ENCODE data around the gene TRIM49D1.
"Not testable (repeated sequence)": the region's sequence is repeated elsewhere in the genome, so short reads cannot be mapped to it uniquely, and the experiment has no call there.

The TRIM49D1 gene, protein sequence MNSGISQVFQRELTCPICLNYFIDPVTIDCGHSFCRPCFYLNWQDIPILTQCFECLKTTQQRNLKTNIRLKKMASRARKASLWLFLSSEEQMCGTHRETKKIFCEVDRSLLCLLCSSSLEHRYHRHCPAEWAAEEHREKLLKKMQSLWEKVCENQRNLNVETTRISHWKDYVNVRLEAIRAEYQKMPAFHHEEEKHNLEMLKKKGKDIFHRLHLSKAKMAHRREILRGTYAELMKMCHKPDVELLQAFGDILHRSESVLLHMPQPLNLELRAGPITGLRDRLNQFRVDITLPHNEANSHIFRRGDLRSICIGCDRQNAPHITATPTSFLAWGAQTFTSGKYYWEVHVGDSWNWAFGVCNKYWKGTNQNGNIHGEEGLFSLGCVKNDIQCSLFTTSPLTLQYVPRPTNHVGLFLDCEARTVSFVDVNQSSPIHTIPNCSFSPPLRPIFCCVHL

DNA sequence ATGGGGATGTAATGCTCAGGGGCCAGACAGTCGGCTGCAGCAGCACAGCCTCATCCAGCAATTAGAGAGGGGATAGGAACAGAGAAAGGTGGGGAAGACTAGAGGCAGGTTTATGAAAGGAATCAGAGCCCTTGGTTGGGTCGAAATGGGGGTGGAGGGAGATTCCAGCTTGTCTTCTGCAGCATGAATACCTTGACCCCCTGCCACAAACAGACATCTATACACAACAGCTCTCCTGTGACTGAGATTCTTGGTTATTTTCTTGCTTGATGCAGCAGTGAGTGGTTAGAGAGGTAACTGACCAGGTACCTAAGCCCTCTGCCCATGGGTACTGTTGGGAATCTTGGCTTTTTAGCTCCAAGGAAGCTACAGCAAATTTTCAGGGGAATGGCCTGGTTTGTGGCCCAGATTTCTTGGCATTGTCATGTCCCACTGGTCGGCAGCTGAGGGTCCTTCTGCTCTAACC lies at the start of gene TRIM49D1:
TSS of gene TRIM49D1 (minus strand) at position 51 of the 466 bp plus-strand sequence. CDS start 4,535 bp downstream, outside the sequence.
- no peak for DNase-seq

GRCh38 chr11:89965737-89966136 lies 43.7 kb upstream of the TRIM49D1 start, which contains the start of gene TRIM64:
TSS of gene TRIM64 (plus strand) at chr11:89966037. CDS start at chr11:89968504, 2,467 bp downstream.
- not testable (repeated sequence) for DNase-seq

- DNase-seq: not testable (repeated sequence)
These were observed 38.8 kb upstream of the TRIM49D1 start for GRCh38 chr11:89960833-89961232.

- DNase-seq: not testable (repeated sequence)
These were observed 1.7 kb upstream of the TRIM49D1 start, which contains the start of gene TRIM49D2 for GRCh38 chr11:89923764-89924163. TSS of gene TRIM49D2 (plus strand) at chr11:89924064. CDS start at chr11:89926762, 2,698 bp downstream.

GRCh38 chr11:89900809-89901208 lies 21.2 kb downstream of the TRIM49D1 start:
- not testable (repeated sequence) for DNase-seq

GRCh38 chr11:89893245-89893644 lies 28.8 kb downstream of the TRIM49D1 start:
- not testable (repeated sequence) for DNase-seq

DNA sequence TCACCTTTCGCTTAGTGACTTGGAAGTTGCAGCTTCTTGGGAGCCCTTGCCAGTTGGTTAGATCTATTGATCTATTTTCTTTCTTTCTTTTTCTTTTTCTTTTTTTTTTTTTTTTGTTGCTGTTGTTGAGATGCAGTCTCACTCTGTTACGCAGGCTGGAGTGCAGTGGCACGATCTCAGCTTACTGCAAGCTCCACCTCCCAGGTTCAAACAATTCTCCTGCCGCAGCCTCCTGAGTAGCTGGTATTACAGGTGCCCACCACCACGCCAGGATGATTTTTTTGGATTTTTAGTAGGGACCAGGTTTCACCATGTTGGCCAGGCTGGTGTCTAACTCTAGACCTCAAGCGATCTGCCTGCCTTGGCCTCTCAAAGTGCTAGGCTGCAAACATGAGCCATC lies 44.5 kb downstream of the TRIM49D1 start:
- not testable (repeated sequence) for DNase-seq

DNA sequence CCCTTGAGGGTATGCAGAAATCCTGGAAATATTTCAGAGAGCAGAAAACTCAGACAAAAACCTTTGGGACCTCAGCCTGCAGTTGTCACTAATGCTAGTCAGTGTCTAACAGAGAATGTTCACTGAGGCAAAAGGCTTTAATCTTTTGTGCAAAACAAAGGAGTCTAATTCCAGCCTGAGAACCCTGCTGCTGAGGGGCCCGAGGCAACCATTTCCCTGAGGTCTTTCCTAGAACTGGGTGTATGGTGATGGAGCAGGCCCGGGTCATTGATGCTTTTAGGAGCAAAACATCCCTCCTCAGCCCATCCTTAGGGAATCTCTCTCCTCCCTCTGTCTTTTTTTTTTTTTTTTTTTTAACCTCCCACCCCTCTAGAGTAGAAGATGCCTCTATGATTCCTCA lies 49.5 kb downstream of the TRIM49D1 start:
- DNase-seq: not testable (repeated sequence)

DNA sequence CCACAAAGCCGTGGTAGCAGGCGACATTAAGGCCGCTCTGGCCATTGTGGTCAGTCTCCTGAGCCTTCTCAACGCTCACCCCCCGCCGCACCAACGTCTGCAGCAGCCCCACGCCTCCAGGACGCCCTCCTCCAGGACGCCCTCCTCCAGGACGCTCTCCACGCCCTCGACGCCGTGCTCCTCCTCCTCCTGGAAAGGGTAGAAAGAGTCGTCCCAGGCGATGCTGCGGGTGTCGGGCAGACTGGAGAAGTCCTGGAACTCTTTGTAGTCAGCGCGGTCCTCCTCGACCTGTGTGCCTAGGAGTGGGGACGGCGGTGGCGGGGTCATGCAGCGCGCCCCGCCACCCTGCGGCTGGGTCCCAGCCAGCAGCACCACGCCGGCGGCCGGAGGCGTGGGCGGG lies 56.8 kb downstream of the TRIM49D1 start:
- not testable (repeated sequence) for DNase-seq

DNA sequence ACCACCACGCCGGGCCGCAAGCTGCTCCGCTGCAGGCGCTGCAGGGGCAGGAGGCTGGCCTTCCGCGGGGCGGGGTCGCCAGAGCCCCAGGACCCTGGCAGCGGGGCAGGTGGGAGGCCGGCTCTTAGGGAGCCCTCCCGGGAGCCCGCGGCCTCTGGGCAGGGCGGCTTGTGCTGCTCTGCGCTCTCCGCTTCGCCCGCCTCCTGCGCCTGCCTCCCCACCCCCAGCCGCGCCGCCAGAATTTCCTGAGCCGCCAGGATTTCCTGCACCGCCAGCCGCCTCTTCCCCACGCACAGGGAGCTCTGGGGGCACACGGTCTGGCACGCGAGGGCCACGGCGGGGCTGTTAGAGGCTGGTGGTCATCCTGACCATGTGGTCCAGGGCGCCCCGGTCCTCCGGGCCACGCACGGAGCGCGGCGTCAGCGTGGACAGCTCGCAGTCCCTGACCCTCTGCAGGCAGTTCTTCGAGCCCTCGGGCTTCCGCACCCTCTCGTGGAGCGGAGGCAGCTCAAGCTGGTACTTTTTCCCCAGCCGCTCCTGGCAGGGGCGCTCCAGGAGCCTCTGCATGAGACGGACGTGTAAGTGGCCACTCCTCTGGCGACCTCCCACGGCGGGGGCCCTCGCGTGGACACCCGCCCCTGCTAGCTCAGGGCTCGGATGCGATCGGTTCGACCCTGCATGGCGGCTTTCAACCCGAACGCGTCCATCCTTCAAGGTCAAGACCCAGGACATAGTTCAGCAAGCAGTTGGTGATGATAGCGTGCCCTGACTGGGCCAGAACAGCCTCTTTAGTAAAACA lies 57.9 kb downstream of the TRIM49D1 start:
- not testable (repeated sequence) for DNase-seq

Data from fibroblast of skin of right biceps (primary cell).